HG03457 (cell line): Measurements from ENCODE around the gene PTPN18.
"Not testable (repeated sequence)": the region's sequence is repeated elsewhere in the genome, so short reads cannot be mapped to it uniquely, and the experiment has no call there.

Experiments used
- ATAC-seq: cut with Tn5 transposase; IDR thresholded peaks from one replicate; pipeline ENCODE4 v1.9.1; 2021; ENCODE audit warnings: moderate number of reproducible peaks; ENCODE audit not compliant: unreplicated experiment

Gene PTPN18, protein sequence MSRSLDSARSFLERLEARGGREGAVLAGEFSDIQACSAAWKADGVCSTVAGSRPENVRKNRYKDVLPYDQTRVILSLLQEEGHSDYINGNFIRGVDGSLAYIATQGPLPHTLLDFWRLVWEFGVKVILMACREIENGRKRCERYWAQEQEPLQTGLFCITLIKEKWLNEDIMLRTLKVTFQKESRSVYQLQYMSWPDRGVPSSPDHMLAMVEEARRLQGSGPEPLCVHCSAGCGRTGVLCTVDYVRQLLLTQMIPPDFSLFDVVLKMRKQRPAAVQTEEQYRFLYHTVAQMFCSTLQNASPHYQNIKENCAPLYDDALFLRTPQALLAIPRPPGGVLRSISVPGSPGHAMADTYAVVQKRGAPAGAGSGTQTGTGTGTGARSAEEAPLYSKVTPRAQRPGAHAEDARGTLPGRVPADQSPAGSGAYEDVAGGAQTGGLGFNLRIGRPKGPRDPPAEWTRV

GRCh38 chr2:130355578-130356431 is at the start of gene PTPN18:
PTPN18 (plus strand) TSS chr2:130356056; CDS start chr2:130356108, 52 bp downstream.
- ATAC-seq = peak; percentile 89

DNA sequence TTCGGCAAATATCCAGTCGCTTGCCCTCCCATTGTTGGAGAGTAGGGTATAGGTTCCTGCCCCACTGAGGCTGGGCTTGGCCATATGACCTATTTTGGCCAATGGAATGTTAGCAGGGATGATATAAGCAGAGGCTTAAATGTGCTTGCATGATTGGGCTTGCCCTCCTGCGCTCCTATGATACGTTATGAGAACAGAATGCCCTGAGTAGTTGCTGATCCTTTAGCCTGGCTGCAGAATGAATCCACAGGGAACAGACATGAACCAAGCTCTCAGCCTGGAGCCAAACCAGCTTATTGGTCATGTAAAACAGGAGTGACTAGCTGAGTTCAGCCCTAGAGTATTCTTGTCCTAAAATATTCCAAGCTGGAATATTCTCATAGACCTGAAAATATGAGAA is 48.0 kb upstream of the PTPN18 start:
- ATAC-seq = no peak

GRCh38 chr2:130310881-130311280 is 45.0 kb upstream of the PTPN18 start:
- ATAC-seq = no peak

- ATAC-seq = no peak
These were observed 42.0 kb upstream of the PTPN18 start for GRCh38 chr2:130313812-130314334.

DNA sequence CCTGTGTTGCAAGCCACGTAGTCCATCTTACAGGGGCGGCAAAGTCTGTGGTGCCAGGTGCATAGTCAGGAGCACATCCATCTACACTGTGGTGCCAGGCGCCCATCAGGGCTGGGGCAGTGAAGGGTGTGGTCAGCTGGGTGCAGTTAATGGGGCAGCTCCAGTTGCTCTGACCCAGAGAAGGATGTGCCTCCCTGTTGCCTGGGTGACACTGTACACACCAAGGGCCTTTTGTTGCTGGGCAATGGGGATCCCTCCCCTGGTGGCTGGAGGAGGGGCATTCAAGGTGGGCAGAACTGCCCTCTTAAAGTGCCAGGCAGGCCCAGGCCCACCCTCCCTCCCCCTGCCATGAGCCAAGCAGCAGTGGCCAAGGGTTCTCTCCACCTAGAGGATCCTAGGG is 41.5 kb upstream of the PTPN18 start:
- no peak for ATAC-seq

GRCh38 chr2:130316596-130316995 is 39.3 kb upstream of the PTPN18 start:
- no peak for ATAC-seq

DNA sequence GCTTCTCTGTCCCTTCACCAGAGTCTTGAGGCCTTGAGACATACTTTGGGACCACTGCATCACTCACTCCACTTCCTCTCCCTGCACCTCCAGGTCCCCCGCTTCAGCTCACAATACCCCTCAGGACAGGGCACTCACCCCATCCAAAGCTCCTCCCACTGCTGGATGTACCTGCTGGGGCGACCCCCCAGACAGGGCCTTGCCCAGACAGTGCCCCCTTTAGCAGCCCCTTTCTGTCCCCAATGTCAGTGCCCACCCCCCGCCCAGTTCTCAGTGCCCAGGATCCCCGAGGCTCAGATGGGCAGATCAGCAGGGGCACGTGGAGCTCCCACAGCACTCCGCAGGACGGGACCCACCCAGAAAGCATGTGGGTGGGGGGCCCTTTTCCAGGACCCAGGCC is 37.0 kb upstream of the PTPN18 start:
- no peak for ATAC-seq

DNA sequence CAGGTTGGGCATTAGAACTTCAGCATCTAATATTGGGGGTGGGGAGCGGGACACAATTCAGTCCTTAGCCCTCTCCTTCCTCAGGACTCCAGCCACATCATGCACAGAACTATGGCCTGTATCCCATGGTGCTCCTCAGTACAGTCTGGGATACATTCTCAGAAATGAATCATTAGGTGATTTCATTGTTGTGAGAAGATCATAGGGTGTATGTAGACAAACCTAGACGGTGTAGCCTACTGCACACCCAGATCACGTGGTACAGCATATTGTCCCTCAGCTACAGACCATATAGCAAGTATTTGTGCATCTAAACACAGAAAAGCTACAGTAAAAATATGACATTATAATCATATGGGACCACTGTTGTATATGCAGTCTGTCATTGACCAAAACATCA is 36.3 kb upstream of the PTPN18 start:
- ATAC-seq = no peak

- no peak for ATAC-seq
These were observed 27.9 kb upstream of the PTPN18 start for GRCh38 chr2:130327703-130328527.

GRCh38 chr2:130328710-130329109 is 27.1 kb upstream of the PTPN18 start:
- ATAC-seq = no peak

GRCh38 chr2:130332271-130333073 is 23.4 kb upstream of the PTPN18 start:
- ATAC-seq = no peak

DNA sequence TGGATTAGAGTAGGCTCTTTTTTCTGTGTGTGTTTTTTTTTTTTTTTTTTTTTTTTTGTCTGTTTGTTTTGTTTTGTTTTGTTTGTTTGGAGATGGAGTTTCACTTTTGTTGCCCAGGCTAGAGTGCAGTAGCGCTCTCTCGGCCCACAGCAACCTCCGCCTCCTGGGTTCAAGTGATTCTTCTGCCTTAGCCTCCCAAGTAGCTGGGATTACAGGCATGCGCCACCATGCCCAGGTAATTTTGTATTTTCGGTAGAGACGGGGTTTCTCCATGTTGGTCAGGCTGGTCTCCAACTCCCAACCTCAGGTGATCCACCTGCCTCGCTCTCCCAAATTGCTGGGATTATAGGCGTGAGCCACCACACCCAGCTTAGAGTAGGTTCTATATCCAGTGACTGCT is 22.6 kb upstream of the PTPN18 start:
- not testable (repeated sequence) for ATAC-seq

GRCh38 chr2:130334026-130334425 is 21.8 kb upstream of the PTPN18 start:
- ATAC-seq = no peak

DNA sequence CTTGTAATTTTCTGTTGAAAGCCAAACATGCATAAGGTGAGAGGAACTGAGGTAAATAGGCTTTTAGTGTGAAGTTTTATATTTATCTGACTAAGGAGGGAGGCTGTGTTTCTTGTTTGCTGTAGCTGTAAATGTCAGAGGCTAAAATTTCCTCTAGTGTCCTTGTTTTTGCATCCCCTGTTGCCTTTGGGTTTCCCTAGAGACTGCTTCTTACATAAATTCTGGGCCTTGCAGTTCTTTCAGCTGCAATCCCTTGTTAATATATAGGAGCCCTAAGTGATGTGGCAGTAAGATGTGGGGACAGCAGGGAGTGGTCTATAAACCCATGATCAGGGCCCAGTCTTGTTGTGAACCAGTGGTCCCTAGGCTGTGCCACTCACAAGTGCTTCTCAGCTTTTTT is 20.6 kb upstream of the PTPN18 start:
- no peak for ATAC-seq

GRCh38 chr2:130336150-130336876 is 19.5 kb upstream of the PTPN18 start:
- no peak for ATAC-seq

GRCh38 chr2:130336877-130337734 is 18.8 kb upstream of the PTPN18 start:
- ATAC-seq = no peak

DNA sequence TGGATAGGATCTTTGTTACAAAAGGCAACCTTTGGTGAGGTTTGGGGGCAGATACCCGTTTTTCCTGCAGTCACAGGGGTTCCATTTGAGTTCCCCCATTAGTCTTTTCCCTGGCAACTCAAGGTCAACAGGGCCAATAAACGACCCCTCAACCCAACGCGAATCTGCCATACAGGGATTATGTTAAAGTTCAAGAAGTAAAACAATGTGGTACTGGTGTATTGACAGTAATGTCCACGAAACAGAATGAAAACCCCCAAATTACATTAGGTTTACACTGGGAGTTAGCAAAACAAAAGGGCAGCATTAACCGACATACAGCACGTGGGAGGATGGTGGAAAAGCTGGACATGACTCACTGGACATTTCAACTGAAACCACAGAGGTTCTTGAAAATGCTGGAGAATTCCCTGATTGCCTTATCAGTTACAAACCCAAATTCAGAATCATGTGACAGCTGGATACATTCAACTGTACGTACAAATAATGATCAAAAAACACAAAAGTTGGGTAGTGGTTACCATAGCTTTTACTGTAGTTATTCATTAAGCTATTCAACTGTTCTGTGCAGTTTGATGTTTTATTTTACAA is 18.0 kb upstream of the PTPN18 start:
- ATAC-seq = no peak

DNA sequence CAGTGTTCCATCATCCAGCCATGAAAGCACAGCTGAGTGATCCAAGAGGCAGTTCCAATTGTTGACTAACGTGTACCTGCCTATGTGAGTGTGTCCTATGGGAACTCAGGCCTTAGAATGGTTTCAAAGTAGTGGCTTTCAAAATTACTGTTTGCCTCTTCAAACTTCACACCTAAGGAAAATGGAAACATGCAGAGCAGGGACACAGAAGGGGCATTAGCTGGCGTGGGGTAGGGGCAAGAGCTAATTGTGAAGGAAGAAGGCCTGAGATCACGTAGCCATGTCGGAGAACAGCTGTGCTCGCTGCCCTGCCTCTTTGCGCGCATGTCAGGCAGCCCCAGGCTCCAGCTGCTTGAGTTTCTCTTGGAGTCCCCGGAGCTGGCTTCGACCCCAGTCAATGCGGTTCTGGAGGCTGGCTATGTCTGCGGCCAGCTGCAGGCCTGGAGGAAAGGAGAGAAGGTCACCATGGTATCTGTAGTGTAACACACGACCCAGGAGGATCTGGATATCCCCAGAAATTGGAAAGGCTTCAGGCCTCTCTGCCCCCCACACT is 17.0 kb upstream of the PTPN18 start:
- no peak for ATAC-seq
